ENCODE data around the gene SF3A2. TPM values are rescaled to one million over a fixed set of nuclear protein-coding genes. Genes with fewer than 3 reads are reported as not detected.

Gene SF3A2
- total and polyA plus RNA-seq, 10 of the 15 experiments (the other 5 are each of a cell fraction or from before 2014, with no cell fraction given) = 0.33 to 143 (median 30.6) TPM

GRCh38 chr19:2282062-2282861 lies 45.6 kb downstream of the SF3A2 start, which contains the start of gene PEAK3:
PEAK3 (minus strand) TSS chr19:2282175; CDS start chr19:2280931, 1,244 bp downstream.
- H3K9ac ChIP-seq (ENCODE audit: control insufficient read depth, insufficient read depth, low read length) = peak within 1 kb of the TSS; percentile 22; the same call in 1 of the 2 replicates
- H2AFZ ChIP-seq (ENCODE audit: control insufficient read depth, low read depth, low read length) = no peak within 1 kb of the TSS
- no peak within 1 kb of the TSS for H3K4me3 ChIP-seq
- no peaks in the 10 kb centered on the region for H4K20me1 ChIP-seq (ENCODE audit: control insufficient read depth, insufficient read depth)
- CTCF ChIA-PET = no interaction called here
- no peaks in the 10 kb centered on the region for H3K36me3 ChIP-seq (ENCODE audit: control insufficient read depth in 2 of 2, insufficient read depth in 2 of 2, low read length in 1 of 2)
- no TSS peak for BruUV-seq (replicated peaks)
- in situ Hi-C loops (cut with MboI) (no loop called here), intact Hi-C loops (cut with micrococcal nuclease; ENCODE audit: unreplicated experiment) (no loop called here)
- POLR2A ChIA-PET = interaction anchor here (0.5 kb wide), 1 partner anchor 341 kb away, joined by 3 read pairs; no protein-coding TSS in a partner anchor
- ATAC-seq (peak; percentile 80), DNase-seq (ENCODE audit: low read depth, low spot score) (no peak), FAIRE-seq (no peak)
- H3K27ac ChIP-seq (ENCODE audit: control insufficient read depth, insufficient read depth) = no peak within 1 kb of the TSS
- H3K79me2 ChIP-seq (ENCODE audit: control insufficient read depth, insufficient read depth, low read length) = no peaks in the 10 kb centered on the region
- H3K4me2 ChIP-seq (ENCODE audit: control insufficient read depth, insufficient read depth) = peak within 1 kb of the TSS; percentile 68
- H3K4me1 ChIP-seq (ENCODE audit: control insufficient read depth, insufficient read depth, low read length) = peaks cover 11% of the 10 kb centered on the region
- SMC1A ChIA-PET (ENCODE audit: uncharacterized antibody, unreplicated experiment) = no interaction called here
- H3K27me3 ChIP-seq (replicated peaks in 1 of 2; ENCODE audit: control insufficient read depth in 2 of 2, insufficient read depth in 2 of 2, low read length in 1 of 2) = peaks cover 0 to 3% of the 10 kb centered on the region in 2 experiments; a peak in 2 of 4 replicates
- RAD21 ChIA-PET (ENCODE audit: unreplicated experiment) = no interaction called here
- WGBS (ENCODE audit: insufficient coverage, insufficient replicate concordance, low lambda C conversion rate, missing lambda C conversion rate) = 6% methylated on average over 32 of the region's 41 CpGs
- H3K9me3 ChIP-seq (replicated peaks; ENCODE audit: control insufficient read depth, insufficient read depth, low read length) = no peaks in the 10 kb centered on the region
- TF ChIP-seq CUX1 (IDR thresholded peaks at IDR 0.05; ENCODE audit: insufficient replicate concordance, low read depth, low read length) (no peak), GABPA (IDR thresholded peaks at IDR 0.05; ENCODE audit: low read depth) (no peak), POLR2A (IDR thresholded peaks at IDR 0.05; ENCODE audit: low read depth, low read length) (0 out of 2 replicates have a peak, but pooled peaks have one; percentile 56), ELK1 (IDR thresholded peaks at IDR 0.05; ENCODE audit: low read depth, low read length) (no peak), POLR2AphosphoS5 (IDR thresholded peaks at IDR 0.05; ENCODE audit: low read length) (no peak), SPI1 (IDR thresholded peaks at IDR 0.05; ENCODE audit: borderline replicate concordance, insufficient read depth, low read depth, low read length) (peak; percentile 24; the same call in 1 of the 2 replicates), RUNX3 (IDR thresholded peaks at IDR 0.05; ENCODE audit: low read length) (peak; percentile 79), MTA2 (IDR thresholded peaks at IDR 0.05; ENCODE audit: low read depth) (peak; percentile 33; the same call in 1 of the 2 replicates), NBN (IDR thresholded peaks at IDR 0.05) (no peak), MEF2B (IDR thresholded peaks at IDR 0.05; ENCODE audit: partially characterized antibody, poor library complexity, severe bottlenecking) (no peak), NR2C2 (IDR thresholded peaks at IDR 0.05; ENCODE audit: borderline replicate concordance, control insufficient read depth, insufficient read length, low read depth) (no peak), MXI1 (IDR thresholded peaks at IDR 0.05; ENCODE audit: low read depth, low read length) (no peak), SP1 (IDR thresholded peaks at IDR 0.05; ENCODE audit: low read depth, low read length) (no peak), IKZF1 (conservative IDR thresholded peaks at IDR 0.05) (peak; percentile 86), NR2C1 (IDR thresholded peaks at IDR 0.05) (no peak), NRF1 (conservative IDR thresholded peaks at IDR 0.05; ENCODE audit: low read depth, low read length) (no peak), NFYA (IDR thresholded peaks at IDR 0.05; ENCODE audit: borderline replicate concordance, low read depth, low read length) (no peak), BHLHE40 (IDR thresholded peaks at IDR 0.05; ENCODE audit: borderline replicate concordance in 1 of 2, low read depth in 2 of 2, low read length in 1 of 2) (peak in 1 of 2 experiments; percentile 76; a peak in 1 of 4 replicates), ZBED1 (IDR thresholded peaks at IDR 0.05; ENCODE audit: borderline replicate concordance) (no peak)
